ENCODE results near the gene PRSS38.
A peak's percentile ranks its signal among the peaks of the same experiment; 100 is the strongest.

PRSS38 gene

DNA sequence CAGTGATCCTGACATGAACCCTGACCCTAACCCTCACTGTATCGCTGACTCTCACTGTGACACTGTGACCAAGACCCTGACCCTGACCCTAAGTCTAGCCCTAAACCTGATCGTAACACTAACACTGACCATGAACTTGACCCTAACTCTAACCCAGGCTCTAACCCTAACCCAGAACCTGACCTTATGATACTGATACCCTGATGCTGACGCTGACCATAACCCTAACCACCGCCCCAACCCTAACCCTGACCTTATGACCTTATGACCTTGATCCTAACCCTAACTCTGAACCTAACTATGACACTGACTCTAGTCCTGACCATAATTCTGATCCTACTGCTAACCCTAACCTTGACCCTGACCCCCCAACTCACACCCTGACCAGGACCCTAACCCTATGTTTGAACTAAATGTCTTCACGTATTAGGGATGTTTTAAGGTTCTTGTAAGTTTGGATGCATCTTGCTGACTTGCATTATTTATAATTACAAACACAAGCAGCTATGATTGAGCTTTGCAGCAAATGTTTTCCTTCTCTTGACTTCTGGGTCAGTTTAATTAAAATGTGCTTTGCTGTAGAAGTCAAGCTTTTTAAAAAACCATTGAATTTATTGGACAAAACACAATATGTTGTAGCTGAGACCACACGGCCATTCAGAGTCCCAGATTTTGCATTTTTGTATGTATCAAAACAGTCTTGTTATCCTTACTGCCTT, 23.9 kb upstream of the PRSS38 start (continued):
- TF ChIP-seq PRDM6 (tag by site-specific recombination; IDR thresholded peaks at IDR 0.05) (no peak), ZNF24 (tag by site-specific recombination; IDR thresholded peaks at IDR 0.05) (no peak), ZNF488 (tag by site-specific recombination; IDR thresholded peaks at IDR 0.05) (0 out of 2 replicates have a peak, but pooled peaks have one; percentile 36), ZNF580 (tag by site-specific recombination; IDR thresholded peaks at IDR 0.05) (no peak), EGR2 (tag by site-specific recombination; IDR thresholded peaks at IDR 0.05; ENCODE audit: low read depth) (no peak), ZNF48 (tag by site-specific recombination; IDR thresholded peaks at IDR 0.05) (no peak), GLIS2 (tag by site-specific recombination; IDR thresholded peaks at IDR 0.05) (no peak), ZNF280D (tag by site-specific recombination; IDR thresholded peaks at IDR 0.05) (no peak), ATF2 (tag by site-specific recombination; IDR thresholded peaks at IDR 0.05; ENCODE audit: low read depth) (no peak), SCRT1 (tag by site-specific recombination; IDR thresholded peaks at IDR 0.05; ENCODE audit: borderline replicate concordance) (no peak), ZNF202 (tag by site-specific recombination; IDR thresholded peaks at IDR 0.05; ENCODE audit: borderline replicate concordance) (0 out of 2 replicates have a peak, but pooled peaks have one; percentile 20), ZBTB7A (tag by site-specific recombination; IDR thresholded peaks at IDR 0.05; ENCODE audit: low read depth) (peak; percentile 77; the same call in 1 of the 2 replicates), ZNF571 (tag by site-specific recombination; IDR thresholded peaks at IDR 0.05) (peak; percentile 13; the same call in 1 of the 2 replicates), HOXD13 (CRISPR knock-in tag; IDR thresholded peaks at IDR 0.05; ENCODE audit: borderline replicate concordance) (no peak), ZNF169 (tag by site-specific recombination; IDR thresholded peaks at IDR 0.05) (no peak), ZNF658 (tag by site-specific recombination; IDR thresholded peaks at IDR 0.05) (no peak), ZEB2 (tag by site-specific recombination; IDR thresholded peaks at IDR 0.05) (no peak), ZNF426 (tag by site-specific recombination; IDR thresholded peaks at IDR 0.05) (no peak), SCRT2 (tag by site-specific recombination; IDR thresholded peaks at IDR 0.05) (no peak), ZNF221 (tag by site-specific recombination; IDR thresholded peaks at IDR 0.05; ENCODE audit: borderline replicate concordance) (no peak), ZNF155 (tag by site-specific recombination; IDR thresholded peaks at IDR 0.05) (no peak)
- TF ChIP-seq, protein P1, sequence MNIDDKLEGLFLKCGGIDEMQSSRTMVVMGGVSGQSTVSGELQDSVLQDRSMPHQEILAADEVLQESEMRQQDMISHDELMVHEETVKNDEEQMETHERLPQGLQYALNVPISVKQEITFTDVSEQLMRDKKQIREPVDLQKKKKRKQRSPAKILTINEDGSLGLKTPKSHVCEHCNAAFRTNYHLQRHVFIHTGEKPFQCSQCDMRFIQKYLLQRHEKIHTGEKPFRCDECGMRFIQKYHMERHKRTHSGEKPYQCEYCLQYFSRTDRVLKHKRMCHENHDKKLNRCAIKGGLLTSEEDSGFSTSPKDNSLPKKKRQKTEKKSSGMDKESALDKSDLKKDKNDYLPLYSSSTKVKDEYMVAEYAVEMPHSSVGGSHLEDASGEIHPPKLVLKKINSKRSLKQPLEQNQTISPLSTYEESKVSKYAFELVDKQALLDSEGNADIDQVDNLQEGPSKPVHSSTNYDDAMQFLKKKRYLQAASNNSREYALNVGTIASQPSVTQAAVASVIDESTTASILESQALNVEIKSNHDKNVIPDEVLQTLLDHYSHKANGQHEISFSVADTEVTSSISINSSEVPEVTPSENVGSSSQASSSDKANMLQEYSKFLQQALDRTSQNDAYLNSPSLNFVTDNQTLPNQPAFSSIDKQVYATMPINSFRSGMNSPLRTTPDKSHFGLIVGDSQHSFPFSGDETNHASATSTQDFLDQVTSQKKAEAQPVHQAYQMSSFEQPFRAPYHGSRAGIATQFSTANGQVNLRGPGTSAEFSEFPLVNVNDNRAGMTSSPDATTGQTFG (tag by site-specific recombination; IDR thresholded peaks at IDR 0.05; ENCODE audit: borderline replicate concordance) = no peak; the same call in 1 of the 2 replicates
- TF ChIP-seq, protein P2, sequence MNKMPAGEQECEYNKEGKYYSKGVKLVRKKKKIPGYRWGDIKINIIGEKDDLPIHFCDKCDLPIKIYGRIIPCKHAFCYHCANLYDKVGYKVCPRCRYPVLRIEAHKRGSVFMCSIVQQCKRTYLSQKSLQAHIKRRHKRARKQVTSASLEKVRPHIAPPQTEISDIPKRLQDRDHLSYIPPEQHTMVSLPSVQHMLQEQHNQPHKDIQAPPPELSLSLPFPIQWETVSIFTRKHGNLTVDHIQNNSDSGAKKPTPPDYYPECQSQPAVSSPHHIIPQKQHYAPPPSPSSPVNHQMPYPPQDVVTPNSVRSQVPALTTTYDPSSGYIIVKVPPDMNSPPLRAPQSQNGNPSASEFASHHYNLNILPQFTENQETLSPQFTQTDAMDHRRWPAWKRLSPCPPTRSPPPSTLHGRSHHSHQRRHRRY (tag by site-specific recombination; IDR thresholded peaks at IDR 0.05) = no peak
- TF ChIP-seq, protein P3, sequence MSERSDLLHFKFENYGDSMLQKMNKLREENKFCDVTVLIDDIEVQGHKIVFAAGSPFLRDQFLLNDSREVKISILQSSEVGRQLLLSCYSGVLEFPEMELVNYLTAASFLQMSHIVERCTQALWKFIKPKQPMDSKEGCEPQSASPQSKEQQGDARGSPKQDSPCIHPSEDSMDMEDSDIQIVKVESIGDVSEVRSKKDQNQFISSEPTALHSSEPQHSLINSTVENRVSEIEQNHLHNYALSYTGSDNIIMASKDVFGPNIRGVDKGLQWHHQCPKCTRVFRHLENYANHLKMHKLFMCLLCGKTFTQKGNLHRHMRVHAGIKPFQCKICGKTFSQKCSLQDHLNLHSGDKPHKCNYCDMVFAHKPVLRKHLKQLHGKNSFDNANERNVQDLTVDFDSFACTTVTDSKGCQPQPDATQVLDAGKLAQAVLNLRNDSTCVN (tag by site-specific recombination; optimal IDR thresholded peaks at IDR 0.05) = no peak
- TF ChIP-seq, protein P4, sequence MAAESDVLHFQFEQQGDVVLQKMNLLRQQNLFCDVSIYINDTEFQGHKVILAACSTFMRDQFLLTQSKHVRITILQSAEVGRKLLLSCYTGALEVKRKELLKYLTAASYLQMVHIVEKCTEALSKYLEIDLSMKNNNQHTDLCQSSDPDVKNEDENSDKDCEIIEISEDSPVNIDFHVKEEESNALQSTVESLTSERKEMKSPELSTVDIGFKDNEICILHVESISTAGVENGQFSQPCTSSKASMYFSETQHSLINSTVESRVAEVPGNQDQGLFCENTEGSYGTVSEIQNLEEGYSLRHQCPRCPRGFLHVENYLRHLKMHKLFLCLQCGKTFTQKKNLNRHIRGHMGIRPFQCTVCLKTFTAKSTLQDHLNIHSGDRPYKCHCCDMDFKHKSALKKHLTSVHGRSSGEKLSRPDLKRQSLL (tag by site-specific recombination; IDR thresholded peaks at IDR 0.05) = no peak
